22Rv1 (cell line): Measurements from ENCODE around the gene FAM149B1.

Source experiments
- CTCF ChIP-seq: fragments of 450-650 bp; IDR thresholded peaks from 2 replicates; pipeline ENCODE4 v1.5.1; 2017; ENCODE audit warnings: mild to moderate bottlenecking
- ZFX ChIP-seq: fragments of 450-650 bp; IDR thresholded peaks from 2 replicates; pipeline ENCODE4 v1.6.1; 2017; ENCODE audit warnings: antibody characterized with exemption, borderline replicate concordance

- no peak for TF ChIP-seq CTCF
- TF ChIP-seq ZFX = no peak
Measured at GRCh38 chr10:73161079-73161478, 6.8 kb upstream of the FAM149B1 start.
